Gastrocnemius medialis (tissue), 4 donors: Measurements from ENCODE around the gene NTM.

Experiments used
- CTCF ChIP-seq, 5 experiments: fragments of 450-650 bp in 3 of 5; fragments of 200-600 bp in 2 of 5; sonication (generic) in 2 of 5; IDR thresholded peaks in 4 of 5; conservative IDR thresholded peaks in 1 of 5; 1 replicate in 4 of 5; 2 replicates in 1 of 5; pipeline ENCODE4 v1.5.1; 2016 to 2019; ENCODE audit warnings: antibody characterized with exemption in 5 of 5, mild to moderate bottlenecking in 3 of 5, moderate library complexity in 3 of 5
- POLR2A ChIP-seq, 2 donors: fragments of 450-650 bp; IDR thresholded peaks; one replicate each; pipeline ENCODE4 v1.6.1; 2017; ENCODE audit warnings: antibody characterized with exemption in 2 of 2, mild to moderate bottlenecking in 2 of 2, moderate library complexity in 2 of 2

DNA sequence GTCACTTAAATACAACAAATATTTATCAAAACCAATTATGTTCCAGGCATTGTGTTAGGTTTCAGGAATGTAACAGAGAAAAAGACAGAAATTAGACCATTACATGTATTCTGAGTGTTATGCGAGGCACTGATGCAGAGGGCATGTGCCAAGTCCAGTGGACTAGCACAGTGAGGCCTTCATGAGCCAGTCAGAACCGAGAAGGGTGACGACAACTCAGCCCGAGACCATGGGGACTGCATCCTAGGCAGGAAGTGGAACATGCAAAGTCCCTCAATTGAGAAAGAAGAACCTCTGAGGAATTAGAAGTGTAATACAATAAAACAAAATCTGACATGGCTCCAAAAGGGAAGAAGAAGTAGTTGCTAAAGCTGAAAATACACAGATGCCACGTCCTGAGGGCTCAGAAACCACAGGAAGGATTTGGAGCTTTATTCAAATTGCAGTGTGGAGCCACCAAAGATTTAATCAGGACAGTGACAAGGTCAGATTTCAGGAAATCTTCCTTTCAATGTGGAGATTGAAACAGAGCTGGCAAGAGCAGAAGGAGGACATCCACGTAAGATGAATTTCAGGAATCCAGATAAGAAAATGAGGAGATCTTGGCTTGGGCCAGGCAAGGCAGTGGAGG lies 529.6 kb downstream of the NTM start:
- no peak for TF ChIP-seq CTCF (IDR thresholded peaks at IDR 0.05 in 4 of 5, conservative IDR thresholded peaks at IDR 0.05 in 1 of 5)
- TF ChIP-seq POLR2A (IDR thresholded peaks at IDR 0.05), result no peak
